Thyroid gland (tissue), 4 donors: ENCODE data around the gene KIRREL3. TPM values are rescaled to one million over a fixed set of nuclear protein-coding genes. Genes with fewer than 3 reads are reported as not detected.

Source experiments
- DNase-seq, 2 donors: peaks; one replicate each; pipeline ENCODE4 v3.0.0-alpha.2; 2019
- H3K27ac ChIP-seq, 3 donors: fragments of 200-600 bp; sonication (generic); 1 replicate in 2 of 3; 2 replicates in 1 of 3; pipeline ENCODE4 v1.5.1; 2016 to 2019; ENCODE audit warnings: mild to moderate bottlenecking in 1 of 3, moderate library complexity in 1 of 3
- H3K27me3 ChIP-seq: fragments of 200-600 bp; sonication (generic); one replicate; pipeline ENCODE4 v1.5.1; 2019
- H3K36me3 ChIP-seq, 2 donors: fragments of 200-600 bp; sonication (generic); one replicate each; pipeline ENCODE4 v1.5.1; 2016 to 2019
- H3K4me1 ChIP-seq, 2 donors: fragments of 200-600 bp; sonication (generic); one replicate each; pipeline ENCODE4 v1.5.1; 2017 to 2019
- H3K4me3 ChIP-seq, 3 donors: fragments of 200-600 bp; sonication (generic); replicated peaks in 1 of 3; 1 replicate in 2 of 3; 2 replicates in 1 of 3; pipeline ENCODE4 v1.5.1; 2016; ENCODE audit warnings: mild to moderate bottlenecking in 1 of 3
- H3K9me3 ChIP-seq: fragments of 200-600 bp; sonication (generic); one replicate; pipeline ENCODE4 v1.5.1; 2017
- CTCF ChIP-seq, 6 experiments: fragments of 200-600 bp in 3 of 6; fragments of 450-650 bp in 3 of 6; sonication (generic) in 3 of 6; IDR thresholded peaks; one replicate each; pipeline ENCODE4 v1.5.1; 2016 to 2019; ENCODE audit warnings: antibody characterized with exemption in 6 of 6, mild to moderate bottlenecking in 2 of 6, inconsistent platforms in 1 of 6, moderate library complexity in 1 of 6
- POLR2A ChIP-seq, 2 donors: fragments of 450-650 bp; IDR thresholded peaks; one replicate each; pipeline ENCODE4 v1.6.1; 2017; ENCODE audit warnings: antibody characterized with exemption in 2 of 2, mild to moderate bottlenecking in 2 of 2, moderate library complexity in 1 of 2
- WGBS, 2 donors: methylation state at CpG; one replicate each; pipeline ENCODE4 v1.1.5; 2017; 5-methylcytosine and 5-hydroxymethylcytosine counted together
- intact Hi-C: fragments of 100-400 bp; cut with DNase I; formaldehyde crosslinking; loops from one replicate; pipeline ENCODE4 v1.15.1; 2023
- total RNA-seq, 4 donors: library from RNA; depleted of rRNA; stranded (reverse); fragments of >200 nt; gene quantifications; one replicate each; pipeline ENCODE4 v1.2.3, GENCODE V29; 2016

KIRREL3 gene
- total RNA-seq, 4 donors from 2014 or later = 0.78 TPM; not detected in 3

- intact Hi-C loops = no loop called here
- DNase-seq = no peak
- 80 to 83% methylated on average over 7 of the region's 7 CpGs for WGBS, 2 donors
- Histone ChIP-seq H3K4me3 (no peak overlapping the region), H3K27me3 (no peaks in the 10 kb centered on the region), H3K9me3 (no peaks in the 10 kb centered on the region), H3K36me3 (no peaks in the 10 kb centered on the region), H3K4me1 (peaks cover 14 to 18% of the 10 kb centered on the region in 2 donors), H3K27ac (no peak overlapping the region)
- TF ChIP-seq POLR2A (IDR thresholded peaks at IDR 0.05) = no peak
- no peak for TF ChIP-seq CTCF (IDR thresholded peaks at IDR 0.05)
Observed at GRCh38 chr11:126810776-126811175, 189.8 kb downstream of the KIRREL3 start.

- no peak for DNase-seq
- Histone ChIP-seq H3K9me3 (no peaks in the 10 kb centered on the region), H3K36me3 (no peaks in the 10 kb centered on the region), H3K4me1 (peaks cover 14 to 19% of the 10 kb centered on the region in 2 donors), H3K27me3 (no peaks in the 10 kb centered on the region), H3K4me3 (no peak overlapping the region), H3K27ac (peak overlapping the region in 1 of 3 donors; percentile 3)
- no peak for TF ChIP-seq CTCF (IDR thresholded peaks at IDR 0.05)
- no peak for TF ChIP-seq POLR2A (IDR thresholded peaks at IDR 0.05)
- intact Hi-C loops = no loop called here
- 87 to 93% methylated on average over 6 of the region's 6 CpGs for WGBS, 2 donors
Observed at GRCh38 chr11:126809514-126810289, 190.9 kb downstream of the KIRREL3 start.

GRCh38 chr11:126808836-126809235 is 191.7 kb downstream of the KIRREL3 start:
- no peak overlapping the region for H3K4me3 ChIP-seq
- no peaks in the 10 kb centered on the region for H3K9me3 ChIP-seq
- H3K27ac ChIP-seq = peak overlapping the region in 1 of 3 donors; percentile 3
- intact Hi-C loops = no loop called here
- TF ChIP-seq CTCF (IDR thresholded peaks at IDR 0.05) = no peak
- TF ChIP-seq POLR2A (IDR thresholded peaks at IDR 0.05) = no peak
- H3K27me3 ChIP-seq = no peaks in the 10 kb centered on the region
- no peaks in the 10 kb centered on the region for H3K36me3 ChIP-seq
- DNase-seq = peak; percentile 37 to 55
- 19 to 38% methylated on average over 2 of the region's 2 CpGs for WGBS, 2 donors
- H3K4me1 ChIP-seq = peaks cover 14 to 19% of the 10 kb centered on the region in 2 donors

GRCh38 chr11:126808296-126808695 is 192.3 kb downstream of the KIRREL3 start:
- TF ChIP-seq POLR2A (IDR thresholded peaks at IDR 0.05) = no peak
- no peak for TF ChIP-seq CTCF (IDR thresholded peaks at IDR 0.05)
- no peaks in the 10 kb centered on the region for H3K27me3 ChIP-seq
- no peak for DNase-seq
- H3K36me3 ChIP-seq = no peaks in the 10 kb centered on the region
- peaks cover 14 to 19% of the 10 kb centered on the region in 2 donors for H3K4me1 ChIP-seq
- WGBS, 2 donors = 44 to 46% methylated on average over 2 of the region's 2 CpGs
- intact Hi-C loops = no loop called here
- no peak overlapping the region for H3K4me3 ChIP-seq
- no peaks in the 10 kb centered on the region for H3K9me3 ChIP-seq
- no peak overlapping the region for H3K27ac ChIP-seq

GRCh38 chr11:126805870-126806269 is 194.7 kb downstream of the KIRREL3 start:
- Histone ChIP-seq H3K36me3 (no peaks in the 10 kb centered on the region), H3K4me3 (no peak overlapping the region), H3K4me1 (peaks cover 14 to 19% of the 10 kb centered on the region in 2 donors), H3K9me3 (no peaks in the 10 kb centered on the region), H3K27me3 (no peaks in the 10 kb centered on the region), H3K27ac (no peak overlapping the region)
- intact Hi-C loops = no loop called here
- WGBS, 2 donors = 95 to 100% methylated on average over 3 of the region's 3 CpGs
- no peak for DNase-seq
- TF ChIP-seq CTCF (IDR thresholded peaks at IDR 0.05) (no peak), POLR2A (IDR thresholded peaks at IDR 0.05) (no peak)
